ENCODE measurements around the gene GNB5.
A peak's percentile ranks its signal among the peaks of the same experiment; 100 is the strongest.

Gene GNB5

GRCh38 chr15:52230073-52230472, 38.9 kb upstream of the GNB5 start:
- H3K23ac ChIP-seq (ENCODE audit: low read length in 2 of 2), result no peak overlapping the region
- H3K9ac ChIP-seq (ENCODE audit: low read length), result no peak overlapping the region
- DNase-seq, result no peak
- no peak overlapping the region for H2BK5ac ChIP-seq (ENCODE audit: low read depth, low read length, poor library complexity, severe bottlenecking)
- no peak overlapping the region for H4K8ac ChIP-seq (ENCODE audit: low read length)
- H3K79me1 ChIP-seq (replicated peaks; ENCODE audit: low read length, poor library complexity, severe bottlenecking), result no peaks in the 10 kb centered on the region
- no peak overlapping the region for H3K27ac ChIP-seq (ENCODE audit: low read length, poor library complexity, severe bottlenecking)
- WGBS, result no CpG with 5 or more reads among the region's 1 CpG
- no peak overlapping the region for H3K14ac ChIP-seq (ENCODE audit: low read length in 2 of 2)
- no peaks in the 10 kb centered on the region for H3K9me3 ChIP-seq (ENCODE audit: control insufficient read depth, low read length)
- H3K18ac ChIP-seq (ENCODE audit: low read depth in 1 of 2, low read length in 2 of 2), result no peak overlapping the region
- H3K36me3 ChIP-seq (ENCODE audit: control insufficient read depth in 1 of 2, insufficient read depth in 2 of 2, low read depth in 1 of 2, low read length in 2 of 2), result no peaks in the 10 kb centered on the region
- no peak overlapping the region for H3K4me3 ChIP-seq (ENCODE audit: insufficient read depth in 1 of 2, low read depth in 1 of 2, low read length in 2 of 2)
- H2BK120ac ChIP-seq (ENCODE audit: low read depth, low read length), result no peak overlapping the region
- H3K4ac ChIP-seq (ENCODE audit: low read depth in 1 of 2, low read length in 2 of 2), result no peak overlapping the region
- H4K91ac ChIP-seq (ENCODE audit: low read length), result no peak overlapping the region
- H3K4me1 ChIP-seq (ENCODE audit: control insufficient read depth, insufficient read depth, low read depth, low read length), result peaks cover 7% of the 10 kb centered on the region
- H2BK15ac ChIP-seq (ENCODE audit: low read depth, poor library complexity, severe bottlenecking), result no peak overlapping the region
- H2BK12ac ChIP-seq (ENCODE audit: low read length in 2 of 2), result no peak overlapping the region
- H3K27me3 ChIP-seq (ENCODE audit: control insufficient read depth in 1 of 2, insufficient read depth in 1 of 2, low read length in 2 of 2), result no peaks in the 10 kb centered on the region
- no peak overlapping the region for H2AK5ac ChIP-seq (ENCODE audit: low read length, severe bottlenecking)
- no peak overlapping the region for H2AFZ ChIP-seq (ENCODE audit: low read depth, low read length)
- H3K4me2 ChIP-seq (ENCODE audit: low read length, poor library complexity, severe bottlenecking), result no peak overlapping the region

GRCh38 chr15:52228921-52229320, 37.7 kb upstream of the GNB5 start:
- no peak overlapping the region for H3K4ac ChIP-seq (ENCODE audit: low read depth in 1 of 2, low read length in 2 of 2)
- H3K23ac ChIP-seq (ENCODE audit: low read length in 2 of 2), result no peak overlapping the region
- no peaks in the 10 kb centered on the region for H3K36me3 ChIP-seq (ENCODE audit: control insufficient read depth in 1 of 2, insufficient read depth in 2 of 2, low read depth in 1 of 2, low read length in 2 of 2)
- no peak overlapping the region for H3K14ac ChIP-seq (ENCODE audit: low read length in 2 of 2)
- H4K91ac ChIP-seq (ENCODE audit: low read length), result peak overlapping the region; percentile 39
- no peak overlapping the region for H2BK12ac ChIP-seq (ENCODE audit: low read length in 2 of 2)
- H2AFZ ChIP-seq (ENCODE audit: low read depth, low read length), result no peak overlapping the region
- H4K8ac ChIP-seq (ENCODE audit: low read length), result peak overlapping the region; percentile 69
- H3K27ac ChIP-seq (ENCODE audit: low read length, poor library complexity, severe bottlenecking), result no peak overlapping the region
- no peak overlapping the region for H3K9ac ChIP-seq (ENCODE audit: low read length)
- no peak overlapping the region for H2BK120ac ChIP-seq (ENCODE audit: low read depth, low read length)
- H2BK5ac ChIP-seq (ENCODE audit: low read depth, low read length, poor library complexity, severe bottlenecking), result no peak overlapping the region
- no peaks in the 10 kb centered on the region for H3K9me3 ChIP-seq (ENCODE audit: control insufficient read depth, low read length)
- H3K4me2 ChIP-seq (ENCODE audit: low read length, poor library complexity, severe bottlenecking), result no peak overlapping the region
- peaks cover 7% of the 10 kb centered on the region for H3K4me1 ChIP-seq (ENCODE audit: control insufficient read depth, insufficient read depth, low read depth, low read length)
- H3K4me3 ChIP-seq (ENCODE audit: insufficient read depth in 1 of 2, low read depth in 1 of 2, low read length in 2 of 2), result no peak overlapping the region
- DNase-seq, result no peak
- H3K79me1 ChIP-seq (replicated peaks; ENCODE audit: low read length, poor library complexity, severe bottlenecking), result no peaks in the 10 kb centered on the region
- no peak overlapping the region for H3K18ac ChIP-seq (ENCODE audit: low read depth in 1 of 2, low read length in 2 of 2)
- no peak overlapping the region for H2AK5ac ChIP-seq (ENCODE audit: low read length, severe bottlenecking)
- H2BK15ac ChIP-seq (ENCODE audit: low read depth, poor library complexity, severe bottlenecking), result no peak overlapping the region
- WGBS, result 58% methylated on average over 8 of the region's 8 CpGs
- no peaks in the 10 kb centered on the region for H3K27me3 ChIP-seq (ENCODE audit: control insufficient read depth in 1 of 2, insufficient read depth in 1 of 2, low read length in 2 of 2)

GRCh38 chr15:52227456-52227855, 36.3 kb upstream of the GNB5 start:
- Histone ChIP-seq H3K36me3 (ENCODE audit: control insufficient read depth in 1 of 2, insufficient read depth in 2 of 2, low read depth in 1 of 2, low read length in 2 of 2) (no peaks in the 10 kb centered on the region), H2BK15ac (ENCODE audit: low read depth, poor library complexity, severe bottlenecking) (no peak overlapping the region), H3K4me1 (ENCODE audit: control insufficient read depth, insufficient read depth, low read depth, low read length) (peaks cover 2% of the 10 kb centered on the region), H3K27ac (ENCODE audit: low read length, poor library complexity, severe bottlenecking) (no peak overlapping the region), H2BK5ac (ENCODE audit: low read depth, low read length, poor library complexity, severe bottlenecking) (no peak overlapping the region), H3K18ac (ENCODE audit: low read depth in 1 of 2, low read length in 2 of 2) (no peak overlapping the region), H2BK120ac (ENCODE audit: low read depth, low read length) (no peak overlapping the region), H3K27me3 (ENCODE audit: control insufficient read depth in 1 of 2, insufficient read depth in 1 of 2, low read length in 2 of 2) (no peaks in the 10 kb centered on the region), H3K14ac (ENCODE audit: low read length in 2 of 2) (no peak overlapping the region), H3K79me1 (replicated peaks; ENCODE audit: low read length, poor library complexity, severe bottlenecking) (no peaks in the 10 kb centered on the region), H3K9me3 (ENCODE audit: control insufficient read depth, low read length) (no peaks in the 10 kb centered on the region), H4K91ac (ENCODE audit: low read length) (no peak overlapping the region), H3K9ac (ENCODE audit: low read length) (peak overlapping the region; percentile 4), H3K4me2 (ENCODE audit: low read length, poor library complexity, severe bottlenecking) (no peak overlapping the region), H3K23ac (ENCODE audit: low read length in 2 of 2) (no peak overlapping the region), H3K4me3 (ENCODE audit: insufficient read depth in 1 of 2, low read depth in 1 of 2, low read length in 2 of 2) (no peak overlapping the region), H2BK12ac (ENCODE audit: low read length in 2 of 2) (no peak overlapping the region), H4K8ac (ENCODE audit: low read length) (no peak overlapping the region), H2AFZ (ENCODE audit: low read depth, low read length) (no peak overlapping the region), H2AK5ac (ENCODE audit: low read length, severe bottlenecking) (no peak overlapping the region), H3K4ac (ENCODE audit: low read depth in 1 of 2, low read length in 2 of 2) (no peak overlapping the region)
- WGBS, result 17% methylated on average over 3 of the region's 5 CpGs
- peak; percentile 87 for DNase-seq

- Histone ChIP-seq H2AK5ac (ENCODE audit: low read length, severe bottlenecking) (no peak overlapping the region), H2BK120ac (ENCODE audit: low read depth, low read length) (no peak overlapping the region), H3K4me2 (ENCODE audit: low read length, poor library complexity, severe bottlenecking) (no peak overlapping the region), H2AFZ (ENCODE audit: low read depth, low read length) (no peak overlapping the region), H3K14ac (ENCODE audit: low read length in 2 of 2) (no peak overlapping the region), H3K4me3 (ENCODE audit: insufficient read depth in 1 of 2, low read depth in 1 of 2, low read length in 2 of 2) (no peak overlapping the region), H2BK15ac (ENCODE audit: low read depth, poor library complexity, severe bottlenecking) (no peak overlapping the region), H3K18ac (ENCODE audit: low read depth in 1 of 2, low read length in 2 of 2) (no peak overlapping the region), H3K27ac (ENCODE audit: low read length, poor library complexity, severe bottlenecking) (no peak overlapping the region), H3K4me1 (ENCODE audit: control insufficient read depth, insufficient read depth, low read depth, low read length) (peaks cover 2% of the 10 kb centered on the region), H3K79me1 (replicated peaks; ENCODE audit: low read length, poor library complexity, severe bottlenecking) (no peaks in the 10 kb centered on the region), H3K9ac (ENCODE audit: low read length) (no peak overlapping the region), H3K9me3 (ENCODE audit: control insufficient read depth, low read length) (no peaks in the 10 kb centered on the region), H3K36me3 (ENCODE audit: control insufficient read depth in 1 of 2, insufficient read depth in 2 of 2, low read depth in 1 of 2, low read length in 2 of 2) (no peaks in the 10 kb centered on the region), H2BK12ac (ENCODE audit: low read length in 2 of 2) (no peak overlapping the region), H4K8ac (ENCODE audit: low read length) (no peak overlapping the region), H3K27me3 (ENCODE audit: control insufficient read depth in 1 of 2, insufficient read depth in 1 of 2, low read length in 2 of 2) (no peaks in the 10 kb centered on the region), H3K4ac (ENCODE audit: low read depth in 1 of 2, low read length in 2 of 2) (no peak overlapping the region), H4K91ac (ENCODE audit: low read length) (no peak overlapping the region), H3K23ac (ENCODE audit: low read length in 2 of 2) (no peak overlapping the region), H2BK5ac (ENCODE audit: low read depth, low read length, poor library complexity, severe bottlenecking) (no peak overlapping the region)
- 86% methylated on average over 8 of the region's 8 CpGs for WGBS
- DNase-seq, result no peak
Observed at GRCh38 chr15:52225230-52225629, 34.0 kb upstream of the GNB5 start.
